HT-29 (cell line): ENCODE data around the gene MGAT5B. TPM values are rescaled to one million over a fixed set of nuclear protein-coding genes. Genes with fewer than 3 reads are reported as not detected.

Experiments used
- DNase-seq: peaks from one replicate; pipeline ENCODE4 v3.0.0-alpha.2; 2015; ENCODE audit warnings: low spot score
- total RNA-seq: library from RNA; depleted of rRNA; stranded (reverse); fragments of >200 nt; shearing (Covaris generic); gene quantifications from 2 replicates; pipeline ENCODE4 v1.2.3, GENCODE V29; 2014

MGAT5B gene
- total RNA-seq, 1 experiment from 2014 or later: not detected

- DNase-seq: no peak
Observed at GRCh38 chr17:76903631-76904030, 35.4 kb downstream of the MGAT5B start.

- DNase-seq: no peak
Observed at GRCh38 chr17:76904116-76904515, 35.9 kb downstream of the MGAT5B start.

GRCh38 chr17:76905036-76905435 is 36.8 kb downstream of the MGAT5B start:
- no peak for DNase-seq

- DNase-seq: no peak
Observed at GRCh38 chr17:76905836-76906235, 37.6 kb downstream of the MGAT5B start.

- DNase-seq: no peak
Observed at GRCh38 chr17:76906463-76906862, 38.3 kb downstream of the MGAT5B start.

- DNase-seq: no peak
Observed at GRCh38 chr17:76907352-76907751, 39.1 kb downstream of the MGAT5B start.

GRCh38 chr17:76909971-76910760 is 42.0 kb downstream of the MGAT5B start:
- peak; percentile 45 for DNase-seq

GRCh38 chr17:76911299-76912017 is 43.3 kb downstream of the MGAT5B start:
- DNase-seq: no peak

GRCh38 chr17:76912421-76913164 is 44.4 kb downstream of the MGAT5B start:
- no peak for DNase-seq

GRCh38 chr17:76914937-76915336 is 46.7 kb downstream of the MGAT5B start:
- no peak for DNase-seq

- no peak for DNase-seq
Observed at GRCh38 chr17:76915840-76916510, 47.8 kb downstream of the MGAT5B start.

- DNase-seq: no peak
Observed at GRCh38 chr17:76917829-76918228, 49.6 kb downstream of the MGAT5B start.

GRCh38 chr17:76918811-76919210 is 50.6 kb downstream of the MGAT5B start:
- no peak for DNase-seq

- DNase-seq: no peak
Observed at GRCh38 chr17:76920364-76921139, 52.3 kb downstream of the MGAT5B start.

GRCh38 chr17:76921340-76922036 is 53.3 kb downstream of the MGAT5B start:
- DNase-seq: no peak

GRCh38 chr17:76922084-76922483 is 53.9 kb downstream of the MGAT5B start:
- DNase-seq: no peak

- no peak for DNase-seq
Observed at GRCh38 chr17:76922967-76923366, 54.8 kb downstream of the MGAT5B start.

- DNase-seq: no peak
Observed at GRCh38 chr17:76923491-76923890, 55.3 kb downstream of the MGAT5B start.

- no peak for DNase-seq
Observed at GRCh38 chr17:76924345-76925342, 56.4 kb downstream of the MGAT5B start.
